Loucy (cell line): ENCODE measurements around the gene GON4L.

Experiments used
- H2AFZ ChIP-seq: fragments of 200-600 bp; sonication (generic); 2 replicates; pipeline ENCODE4 v1.6.0; 2016; ENCODE audit warnings: antibody characterized with exemption, mild to moderate bottlenecking, low read length, moderate library complexity
- H3F3A ChIP-seq: fragments of 200-600 bp; 2 replicates; pipeline ENCODE4 v1.6.0; 2016; ENCODE audit warnings: antibody characterized with exemption, low read depth, mild to moderate bottlenecking
- H3K27me3 ChIP-seq: fragments of 200-600 bp; sonication (generic); 2 replicates; pipeline ENCODE4 v1.6.1; 2014; ENCODE audit warnings: low read length, mild to moderate bottlenecking; ENCODE audit not compliant: insufficient read depth, poor library complexity, severe bottlenecking
- H3K36me3 ChIP-seq: fragments of 200-600 bp; sonication (generic); 2 replicates; pipeline ENCODE4 v1.6.1; 2016; ENCODE audit warnings: low read length; ENCODE audit not compliant: insufficient read depth
- H3K4me1 ChIP-seq: fragments of 200-600 bp; sonication (generic); 2 replicates; pipeline ENCODE4 v1.5.1; 2014; ENCODE audit warnings: low read length, mild to moderate bottlenecking; ENCODE audit not compliant: insufficient read depth, poor library complexity, severe bottlenecking
- H3K4me2 ChIP-seq: fragments of 200-600 bp; sonication (generic); 2 replicates; pipeline ENCODE4 v1.6.0; 2014; ENCODE audit warnings: antibody characterized with exemption, low read length, low read depth, mild to moderate bottlenecking; ENCODE audit not compliant: poor library complexity, severe bottlenecking
- H3K4me3 ChIP-seq: fragments of 200-600 bp; sonication (generic); 2 replicates; pipeline ENCODE4 v1.5.1; 2014; ENCODE audit warnings: low read length, mild to moderate bottlenecking, mixed read lengths; ENCODE audit not compliant: poor library complexity, severe bottlenecking
- H3K79me2 ChIP-seq: fragments of 200-600 bp; sonication (generic); 2 replicates; pipeline ENCODE4 v1.6.1; 2014; ENCODE audit warnings: low read length; ENCODE audit not compliant: insufficient read depth
- H3K9ac ChIP-seq: fragments of 200-600 bp; sonication (generic); 2 replicates; pipeline ENCODE4 v1.6.0; 2014; ENCODE audit warnings: mild to moderate bottlenecking, low read depth, low read length, moderate library complexity; ENCODE audit not compliant: poor library complexity, severe bottlenecking
- H3K9me2 ChIP-seq: fragments of 200-600 bp; sonication (generic); replicated peaks from 2 replicates; pipeline ENCODE4 v1.6.1; 2016; ENCODE audit warnings: low read depth, low read length, mixed read lengths
- H3K9me3 ChIP-seq: fragments of 200-600 bp; sonication (generic); 2 replicates; pipeline ENCODE4 v1.6.1; 2014; ENCODE audit warnings: mild to moderate bottlenecking, antibody characterized with exemption, low read length, low read depth; ENCODE audit not compliant: insufficient read depth
- H4K20me1 ChIP-seq: fragments of 200-600 bp; sonication (generic); 2 replicates; pipeline ENCODE4 v1.6.0; 2014; ENCODE audit warnings: antibody characterized with exemption, low read length, mild to moderate bottlenecking; ENCODE audit not compliant: insufficient read depth, poor library complexity, severe bottlenecking
- CTCF ChIP-seq: fragments of 200-600 bp; sonication (generic); conservative IDR thresholded peaks from 2 replicates; pipeline ENCODE4 v1.5.1; 2014; ENCODE audit warnings: mild to moderate bottlenecking, antibody characterized with exemption, low read length
- EZH2phosphoT487 ChIP-seq: fragments of 200-600 bp; IDR thresholded peaks from 2 replicates; pipeline ENCODE4 v1.6.1; 2018; ENCODE audit warnings: antibody characterized with exemption, mild to moderate bottlenecking, moderate library complexity, borderline replicate concordance

GON4L gene

GRCh38 chr1:155872527-155872926 is 15.5 kb upstream of the GON4L start:
- Histone ChIP-seq H4K20me1 (no peaks in the 10 kb centered on the region), H3K4me3 (no peak overlapping the region), H3K36me3 (no peaks in the 10 kb centered on the region), H3K27me3 (no peaks in the 10 kb centered on the region), H3F3A (no peaks in the 10 kb centered on the region), H3K79me2 (no peaks in the 10 kb centered on the region), H3K9ac (no peak overlapping the region), H3K4me1 (no peaks in the 10 kb centered on the region), H2AFZ (no peak overlapping the region), H3K9me2 (no peaks in the 10 kb centered on the region), H3K4me2 (no peak overlapping the region), H3K9me3 (no peaks in the 10 kb centered on the region)
- TF ChIP-seq CTCF (no peak), EZH2phosphoT487 (no peak)

- H3K4me2 ChIP-seq: no peak overlapping the region
- no peak for TF ChIP-seq CTCF
- TF ChIP-seq EZH2phosphoT487: no peak
- H3K9me2 ChIP-seq: no peaks in the 10 kb centered on the region
- no peaks in the 10 kb centered on the region for H3K36me3 ChIP-seq
- H3K79me2 ChIP-seq: no peaks in the 10 kb centered on the region
- H3K27me3 ChIP-seq: no peaks in the 10 kb centered on the region
- H3K4me3 ChIP-seq: no peak overlapping the region
- H3K9me3 ChIP-seq: no peaks in the 10 kb centered on the region
- no peak overlapping the region for H3K9ac ChIP-seq
- H3F3A ChIP-seq: no peaks in the 10 kb centered on the region
- H3K4me1 ChIP-seq: no peaks in the 10 kb centered on the region
- H4K20me1 ChIP-seq: no peaks in the 10 kb centered on the region
- no peak overlapping the region for H2AFZ ChIP-seq
Measured at GRCh38 chr1:155871390-155871789, 14.4 kb upstream of the GON4L start.

DNA sequence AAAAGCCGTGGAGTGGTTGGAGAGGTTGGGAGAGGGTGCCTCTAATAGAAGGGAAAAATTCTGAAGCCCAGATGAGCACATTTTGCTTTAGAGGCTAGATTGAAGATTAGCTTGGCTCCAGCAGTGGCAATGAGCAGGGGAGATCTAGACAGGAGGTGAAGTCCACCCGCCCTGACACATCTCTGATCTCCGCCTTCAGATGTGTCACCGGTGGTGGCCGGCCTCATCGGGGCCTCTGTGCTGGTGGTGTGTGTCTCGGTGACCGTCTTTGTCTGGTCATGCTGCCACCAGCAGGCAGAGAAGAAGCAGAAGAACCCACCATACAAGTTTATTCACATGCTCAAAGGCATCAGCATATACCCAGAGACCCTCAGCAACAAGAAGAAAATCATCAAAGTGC is 10.8 kb upstream of the GON4L start:
- Histone ChIP-seq H3K36me3 (no peaks in the 10 kb centered on the region), H3K9ac (no peak overlapping the region), H3K4me3 (no peak overlapping the region), H3K4me1 (no peaks in the 10 kb centered on the region), H3K27me3 (no peaks in the 10 kb centered on the region), H4K20me1 (no peaks in the 10 kb centered on the region), H3F3A (no peaks in the 10 kb centered on the region), H3K4me2 (no peak overlapping the region), H3K9me3 (no peaks in the 10 kb centered on the region), H2AFZ (no peak overlapping the region), H3K9me2 (no peaks in the 10 kb centered on the region), H3K79me2 (no peaks in the 10 kb centered on the region)
- no peak for TF ChIP-seq EZH2phosphoT487
- TF ChIP-seq CTCF: no peak
